ENCODE results near the gene CTAGE4.
"Not testable (repeated sequence)": the region's sequence is repeated elsewhere in the genome, so short reads cannot be mapped to it uniquely, and the experiment has no call there.

DNA sequence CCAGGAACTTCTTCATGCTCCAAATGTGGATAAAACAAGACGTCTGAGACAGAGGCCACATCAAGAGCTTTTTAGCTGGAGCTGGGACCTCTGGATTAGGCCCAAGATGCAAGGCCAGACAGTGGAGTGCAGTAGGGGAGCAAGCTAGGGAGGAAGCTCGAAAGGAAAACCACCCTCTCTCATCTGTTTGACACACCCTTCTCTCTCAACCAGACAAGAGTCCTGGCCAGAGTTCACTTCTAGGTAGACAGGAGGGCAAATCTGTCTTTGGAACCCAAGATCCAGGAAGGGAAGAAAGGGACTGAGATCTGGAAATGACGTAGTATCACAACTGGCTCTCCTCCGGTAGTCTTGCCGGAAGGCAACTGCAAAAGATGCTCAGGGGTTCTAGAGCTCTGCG, 11.2 kb downstream of the CTAGE4 start:
- TF ChIP-seq, protein P1, sequence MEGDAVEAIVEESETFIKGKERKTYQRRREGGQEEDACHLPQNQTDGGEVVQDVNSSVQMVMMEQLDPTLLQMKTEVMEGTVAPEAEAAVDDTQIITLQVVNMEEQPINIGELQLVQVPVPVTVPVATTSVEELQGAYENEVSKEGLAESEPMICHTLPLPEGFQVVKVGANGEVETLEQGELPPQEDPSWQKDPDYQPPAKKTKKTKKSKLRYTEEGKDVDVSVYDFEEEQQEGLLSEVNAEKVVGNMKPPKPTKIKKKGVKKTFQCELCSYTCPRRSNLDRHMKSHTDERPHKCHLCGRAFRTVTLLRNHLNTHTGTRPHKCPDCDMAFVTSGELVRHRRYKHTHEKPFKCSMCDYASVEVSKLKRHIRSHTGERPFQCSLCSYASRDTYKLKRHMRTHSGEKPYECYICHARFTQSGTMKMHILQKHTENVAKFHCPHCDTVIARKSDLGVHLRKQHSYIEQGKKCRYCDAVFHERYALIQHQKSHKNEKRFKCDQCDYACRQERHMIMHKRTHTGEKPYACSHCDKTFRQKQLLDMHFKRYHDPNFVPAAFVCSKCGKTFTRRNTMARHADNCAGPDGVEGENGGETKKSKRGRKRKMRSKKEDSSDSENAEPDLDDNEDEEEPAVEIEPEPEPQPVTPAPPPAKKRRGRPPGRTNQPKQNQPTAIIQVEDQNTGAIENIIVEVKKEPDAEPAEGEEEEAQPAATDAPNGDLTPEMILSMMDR (IDR thresholded peaks at IDR 0.05 in 2 of 3, conservative IDR thresholded peaks at IDR 0.05 in 1 of 3; ENCODE audit: insufficient read depth in 2 of 3, low read depth in 1 of 3, low read length in 3 of 3), result not testable (repeated sequence)
- TF ChIP-seq BRCA1 (IDR thresholded peaks at IDR 0.05); BRCA1 (CRISPR knock-in tag; IDR thresholded peaks at IDR 0.05); HDGF (IDR thresholded peaks at IDR 0.05); ATF7 (IDR thresholded peaks at IDR 0.05); ZNF3 (CRISPR knock-in tag; IDR thresholded peaks at IDR 0.05); SUPT5H (IDR thresholded peaks at IDR 0.05); RCOR1 (IDR thresholded peaks at IDR 0.05; ENCODE audit: borderline replicate concordance in 1 of 2, low read depth in 2 of 2, low read length in 2 of 2); ZNF347 (CRISPR knock-in tag; IDR thresholded peaks at IDR 0.05; ENCODE audit: low read depth); SMC3 (conservative IDR thresholded peaks at IDR 0.05; ENCODE audit: insufficient read depth, low read depth, low read length); YY1 (IDR thresholded peaks at IDR 0.05; ENCODE audit: borderline replicate concordance in 1 of 3, control insufficient read depth in 1 of 3, extremely low read depth in 1 of 3, insufficient read depth in 3 of 3, insufficient read length in 1 of 3, insufficient replicate concordance in 2 of 3, low read depth in 1 of 3, low read length in 2 of 3): not testable (repeated sequence)
- TF ChIP-seq, protein P2, sequence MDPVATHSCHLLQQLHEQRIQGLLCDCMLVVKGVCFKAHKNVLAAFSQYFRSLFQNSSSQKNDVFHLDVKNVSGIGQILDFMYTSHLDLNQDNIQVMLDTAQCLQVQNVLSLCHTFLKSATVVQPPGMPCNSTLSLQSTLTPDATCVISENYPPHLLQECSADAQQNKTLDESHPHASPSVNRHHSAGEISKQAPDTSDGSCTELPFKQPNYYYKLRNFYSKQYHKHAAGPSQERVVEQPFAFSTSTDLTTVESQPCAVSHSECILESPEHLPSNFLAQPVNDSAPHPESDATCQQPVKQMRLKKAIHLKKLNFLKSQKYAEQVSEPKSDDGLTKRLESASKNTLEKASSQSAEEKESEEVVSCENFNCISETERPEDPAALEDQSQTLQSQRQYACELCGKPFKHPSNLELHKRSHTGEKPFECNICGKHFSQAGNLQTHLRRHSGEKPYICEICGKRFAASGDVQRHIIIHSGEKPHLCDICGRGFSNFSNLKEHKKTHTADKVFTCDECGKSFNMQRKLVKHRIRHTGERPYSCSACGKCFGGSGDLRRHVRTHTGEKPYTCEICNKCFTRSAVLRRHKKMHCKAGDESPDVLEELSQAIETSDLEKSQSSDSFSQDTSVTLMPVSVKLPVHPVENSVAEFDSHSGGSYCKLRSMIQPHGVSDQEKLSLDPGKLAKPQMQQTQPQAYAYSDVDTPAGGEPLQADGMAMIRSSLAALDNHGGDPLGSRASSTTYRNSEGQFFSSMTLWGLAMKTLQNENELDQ (CRISPR knock-in tag; IDR thresholded peaks at IDR 0.05; ENCODE audit: borderline replicate concordance), result not testable (repeated sequence)
- TF ChIP-seq, protein P3, sequence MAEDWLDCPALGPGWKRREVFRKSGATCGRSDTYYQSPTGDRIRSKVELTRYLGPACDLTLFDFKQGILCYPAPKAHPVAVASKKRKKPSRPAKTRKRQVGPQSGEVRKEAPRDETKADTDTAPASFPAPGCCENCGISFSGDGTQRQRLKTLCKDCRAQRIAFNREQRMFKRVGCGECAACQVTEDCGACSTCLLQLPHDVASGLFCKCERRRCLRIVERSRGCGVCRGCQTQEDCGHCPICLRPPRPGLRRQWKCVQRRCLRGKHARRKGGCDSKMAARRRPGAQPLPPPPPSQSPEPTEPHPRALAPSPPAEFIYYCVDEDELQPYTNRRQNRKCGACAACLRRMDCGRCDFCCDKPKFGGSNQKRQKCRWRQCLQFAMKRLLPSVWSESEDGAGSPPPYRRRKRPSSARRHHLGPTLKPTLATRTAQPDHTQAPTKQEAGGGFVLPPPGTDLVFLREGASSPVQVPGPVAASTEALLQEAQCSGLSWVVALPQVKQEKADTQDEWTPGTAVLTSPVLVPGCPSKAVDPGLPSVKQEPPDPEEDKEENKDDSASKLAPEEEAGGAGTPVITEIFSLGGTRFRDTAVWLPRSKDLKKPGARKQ (CRISPR knock-in tag; IDR thresholded peaks at IDR 0.05), result not testable (repeated sequence)
- TF ChIP-seq, protein P4, sequence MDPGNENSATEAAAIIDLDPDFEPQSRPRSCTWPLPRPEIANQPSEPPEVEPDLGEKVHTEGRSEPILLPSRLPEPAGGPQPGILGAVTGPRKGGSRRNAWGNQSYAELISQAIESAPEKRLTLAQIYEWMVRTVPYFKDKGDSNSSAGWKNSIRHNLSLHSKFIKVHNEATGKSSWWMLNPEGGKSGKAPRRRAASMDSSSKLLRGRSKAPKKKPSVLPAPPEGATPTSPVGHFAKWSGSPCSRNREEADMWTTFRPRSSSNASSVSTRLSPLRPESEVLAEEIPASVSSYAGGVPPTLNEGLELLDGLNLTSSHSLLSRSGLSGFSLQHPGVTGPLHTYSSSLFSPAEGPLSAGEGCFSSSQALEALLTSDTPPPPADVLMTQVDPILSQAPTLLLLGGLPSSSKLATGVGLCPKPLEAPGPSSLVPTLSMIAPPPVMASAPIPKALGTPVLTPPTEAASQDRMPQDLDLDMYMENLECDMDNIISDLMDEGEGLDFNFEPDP (CRISPR knock-in tag; IDR thresholded peaks at IDR 0.05), result not testable (repeated sequence)

Measured in K562 (cell line).